CD4-positive, alpha-beta T cell treated with Interleukin-10 for 1 hour (primary cell): ENCODE measurements around the gene PLA2G4A.

Experiments
- DNase-seq: peaks from one replicate; pipeline ENCODE4 v3.0.0-alpha.2; 2020

The PLA2G4A gene

GRCh38 chr1:186923486-186923885, 94.7 kb downstream of the PLA2G4A start:
- no peak for DNase-seq

DNA sequence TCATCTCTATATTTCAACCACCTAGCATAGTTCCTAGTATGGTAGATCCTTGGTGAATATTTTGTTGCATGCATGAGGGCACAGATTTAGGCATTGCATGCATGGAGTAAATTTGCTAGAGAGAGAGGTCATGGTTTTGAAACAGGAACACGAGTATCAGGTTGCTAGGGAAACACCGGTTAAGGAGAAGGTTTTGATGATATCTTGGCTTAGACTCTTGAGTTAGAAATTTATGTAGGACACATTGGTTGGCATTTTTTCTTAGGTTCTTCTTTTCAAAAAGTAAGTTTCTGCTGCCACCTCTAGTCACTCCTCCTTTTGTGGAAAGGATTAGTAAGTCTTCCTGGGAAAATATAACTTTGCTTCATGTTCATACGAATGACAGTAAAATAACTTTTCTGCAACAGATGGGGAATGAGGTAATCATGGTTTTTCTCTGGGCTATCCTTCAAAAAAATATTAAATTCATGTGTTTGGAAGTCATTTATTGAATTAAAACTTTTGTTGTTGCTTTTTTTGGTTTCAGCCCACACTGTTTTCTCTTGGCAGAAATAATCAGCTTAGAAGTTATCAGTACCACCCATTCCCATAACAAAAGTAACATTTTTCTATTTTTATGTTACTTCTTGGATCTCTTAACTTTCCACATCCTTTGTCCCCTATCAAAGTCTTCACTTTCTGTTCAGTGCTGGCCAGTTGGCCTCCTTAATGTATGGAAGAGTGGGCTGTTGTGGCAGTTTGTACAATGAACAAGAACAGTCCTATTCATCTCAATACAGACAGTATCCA, 97.3 kb downstream of the PLA2G4A start:
- DNase-seq, result no peak

- DNase-seq, result no peak
Measured at GRCh38 chr1:186927884-186928283, 99.1 kb downstream of the PLA2G4A start.

GRCh38 chr1:186930238-186930637, 101.5 kb downstream of the PLA2G4A start:
- no peak for DNase-seq

DNA sequence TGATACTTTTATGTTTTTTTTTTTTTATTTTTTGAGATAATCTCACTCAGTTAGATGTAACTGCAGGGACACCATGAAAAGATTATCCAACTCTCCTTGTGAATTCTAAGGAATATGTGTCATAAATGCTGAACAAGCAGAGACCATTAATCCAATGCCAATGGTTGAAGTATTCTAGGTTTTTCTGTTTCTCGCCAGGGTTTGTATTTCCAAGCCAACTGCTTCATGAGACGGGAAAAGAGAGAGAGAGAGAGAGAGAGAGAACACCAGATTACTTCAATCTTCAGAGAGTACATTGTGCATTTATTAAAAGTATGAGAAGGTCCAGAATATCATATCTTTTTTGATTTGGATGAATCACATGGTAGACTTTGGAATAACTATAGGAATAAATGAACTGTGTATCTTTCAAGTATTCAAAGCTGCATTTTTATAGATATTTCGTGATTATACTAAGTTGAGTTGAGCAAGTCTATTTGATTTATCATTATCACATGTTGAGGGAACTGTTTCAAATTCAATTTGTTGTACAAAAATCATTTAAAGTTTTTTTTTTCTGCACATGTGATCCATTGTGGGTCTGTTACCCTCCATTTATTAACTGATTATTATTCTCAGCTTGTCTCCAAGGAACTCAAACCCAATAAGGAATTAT, 108.4 kb downstream of the PLA2G4A start:
- DNase-seq, result no peak

DNA sequence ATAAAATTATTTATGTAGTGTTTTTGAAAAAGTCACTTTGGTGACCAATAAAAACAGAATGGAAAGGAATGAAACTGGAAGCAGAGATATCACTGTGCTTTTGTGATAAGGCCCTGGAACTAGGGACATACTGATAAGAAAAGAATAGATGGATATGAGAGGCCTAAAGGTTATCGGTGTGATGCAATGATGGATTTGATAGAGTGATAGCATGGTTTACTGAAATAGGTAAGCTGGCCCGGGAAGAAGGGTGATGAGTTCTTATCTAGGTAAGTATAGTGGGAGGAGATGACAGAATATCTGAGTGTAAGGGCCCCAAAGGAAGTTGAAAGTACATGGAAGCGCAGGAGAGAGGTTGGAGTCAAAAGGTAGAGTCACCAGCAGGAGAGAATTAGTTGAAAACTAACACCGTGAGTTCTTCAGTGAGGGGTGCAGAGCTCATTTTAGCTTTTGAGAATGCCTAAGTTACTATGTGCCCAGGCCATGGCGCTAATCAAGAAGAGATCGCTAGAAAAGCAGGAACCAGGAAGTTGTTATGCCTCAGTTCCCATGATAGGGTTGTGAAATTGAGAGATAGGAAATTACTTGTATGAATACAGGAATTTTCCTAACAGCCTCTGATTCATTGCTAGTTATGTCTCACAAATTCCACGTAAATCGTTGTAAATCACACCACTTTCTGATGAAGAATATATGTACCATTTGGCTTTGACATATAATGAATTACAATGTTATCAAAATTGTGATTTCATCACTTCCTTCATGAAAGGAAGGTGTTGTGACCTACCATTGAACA, 115.3 kb downstream of the PLA2G4A start:
- no peak for DNase-seq

DNA sequence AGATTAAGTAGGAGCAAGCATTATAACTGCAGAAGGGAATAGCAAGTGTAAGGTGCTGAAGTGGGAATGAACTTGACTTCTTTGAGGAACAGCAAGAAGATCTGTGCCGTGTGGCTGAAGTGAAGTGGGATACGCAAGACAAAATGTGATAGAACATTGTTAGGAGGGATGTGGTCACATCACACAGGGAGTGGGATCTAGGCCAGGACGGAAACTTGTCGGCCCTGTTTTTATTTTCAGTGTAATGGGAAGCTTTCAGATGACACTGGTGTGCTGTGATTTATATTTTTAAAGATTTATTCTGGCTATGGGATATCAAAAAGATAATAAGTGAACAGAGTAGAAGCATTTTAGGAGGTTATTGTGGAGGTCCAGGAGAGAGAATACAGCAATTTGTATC, 116.4 kb downstream of the PLA2G4A start:
- DNase-seq, result no peak

- DNase-seq, result no peak
Measured at GRCh38 chr1:186948535-186948934, 119.8 kb downstream of the PLA2G4A start.

GRCh38 chr1:186949173-186949572, 120.4 kb downstream of the PLA2G4A start:
- DNase-seq, result no peak

DNA sequence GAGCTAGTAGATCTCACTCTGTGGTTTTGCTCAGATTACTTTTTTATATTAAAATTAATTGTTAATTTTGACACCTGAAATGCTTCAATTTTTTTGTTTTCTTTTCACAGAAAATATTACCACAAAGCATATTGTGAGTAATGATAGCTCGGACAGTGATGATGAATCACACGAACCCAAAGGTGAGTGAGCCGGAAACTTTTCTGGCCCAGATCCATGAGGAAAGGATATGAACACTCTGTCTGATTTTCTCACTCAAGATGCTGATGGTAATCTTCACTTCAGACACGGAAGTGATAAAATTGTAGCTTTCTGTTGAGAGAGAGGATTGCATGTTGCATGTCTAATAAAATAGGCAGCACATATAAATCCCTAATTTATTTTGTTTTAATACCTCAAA, 121.8 kb downstream of the PLA2G4A start:
- no peak for DNase-seq

- no peak for DNase-seq
Measured at GRCh38 chr1:186953876-186954275, 125.1 kb downstream of the PLA2G4A start.

GRCh38 chr1:186957314-186957713, 128.6 kb downstream of the PLA2G4A start:
- DNase-seq, result no peak

- no peak for DNase-seq
Measured at GRCh38 chr1:186958520-186958919, 129.8 kb downstream of the PLA2G4A start.

DNA sequence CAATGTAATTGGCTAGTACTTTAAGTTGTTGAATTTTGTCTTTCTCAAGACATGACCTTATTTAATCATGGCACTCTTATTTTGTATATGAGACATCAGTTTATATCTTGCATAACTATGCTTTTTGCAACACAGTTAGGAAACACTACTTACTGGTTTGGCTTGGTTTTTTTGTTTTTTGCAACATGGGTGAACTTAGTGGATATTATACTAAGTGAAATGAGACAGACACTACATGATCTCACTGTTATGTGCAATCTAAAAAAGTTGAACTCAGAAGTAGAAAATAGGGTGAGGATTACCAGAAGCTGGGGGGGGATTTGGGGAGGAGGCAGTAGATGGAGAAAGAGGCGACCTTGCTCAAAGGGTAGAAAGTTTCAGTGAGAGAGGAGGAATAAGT, 132.1 kb downstream of the PLA2G4A start:
- no peak for DNase-seq

- no peak for DNase-seq
Measured at GRCh38 chr1:186965847-186966246, 137.1 kb downstream of the PLA2G4A start.

DNA sequence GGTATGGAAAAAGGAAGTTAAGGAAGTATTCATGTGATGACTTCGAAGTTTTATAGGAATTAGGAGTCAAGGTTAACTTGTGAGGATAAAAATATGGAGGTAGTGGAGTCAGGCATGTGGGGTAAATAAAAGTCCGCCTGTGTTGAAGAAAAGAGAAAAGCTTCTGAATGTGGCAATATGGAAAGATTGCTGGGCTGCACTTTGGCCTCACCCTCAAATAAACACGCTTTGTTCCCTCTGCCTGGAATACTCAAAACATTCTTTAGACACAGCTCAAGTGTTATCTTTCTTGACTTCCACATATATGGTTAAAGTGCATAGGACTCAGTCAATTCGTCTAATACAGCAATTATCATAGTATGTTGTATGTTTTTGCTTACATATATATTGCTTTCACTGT, 137.7 kb downstream of the PLA2G4A start:
- no peak for DNase-seq

GRCh38 chr1:186967656-186968394, 139.1 kb downstream of the PLA2G4A start:
- DNase-seq, result no peak

DNA sequence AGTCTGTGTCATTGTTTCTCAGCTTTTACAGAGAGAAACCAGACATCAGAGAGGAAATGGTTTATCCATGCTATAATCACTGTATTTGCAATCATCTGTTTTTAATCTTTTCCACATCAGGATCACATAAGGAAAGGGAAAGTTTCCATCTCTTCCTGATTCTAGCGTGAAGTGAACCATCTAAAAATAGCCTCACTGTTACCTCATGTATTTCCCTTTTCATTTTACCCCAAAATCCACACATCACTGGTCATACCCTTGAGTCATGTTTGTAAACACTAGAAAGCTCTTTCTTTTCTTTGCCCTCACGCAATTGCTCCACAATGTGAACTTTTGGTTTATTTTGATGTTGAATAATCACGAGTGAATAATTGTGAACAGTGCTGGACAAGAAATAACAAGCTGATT, 146.0 kb downstream of the PLA2G4A start:
- no peak for DNase-seq

GRCh38 chr1:186975220-186975619, 146.5 kb downstream of the PLA2G4A start:
- no peak for DNase-seq

DNA sequence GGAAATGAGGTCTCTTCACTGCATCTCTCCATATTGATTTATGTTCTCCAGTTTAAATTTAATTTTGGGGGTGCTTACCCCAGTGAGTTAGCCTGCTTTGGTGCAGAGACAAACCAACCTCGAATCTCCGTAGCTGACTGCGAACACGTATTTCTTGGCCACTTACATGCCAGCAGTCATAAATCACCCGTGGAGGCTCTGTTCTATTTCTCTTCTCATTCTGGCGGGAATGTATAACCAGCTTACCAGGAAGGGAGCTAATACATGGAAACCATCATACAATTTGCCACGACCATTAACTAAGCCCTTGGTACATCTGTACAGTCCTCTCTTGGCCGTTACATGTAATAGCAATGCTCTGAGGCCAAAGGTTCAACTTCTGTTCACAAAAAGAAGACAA, 148.0 kb downstream of the PLA2G4A start:
- DNase-seq, result no peak

GRCh38 chr1:186977266-186977957, 148.7 kb downstream of the PLA2G4A start:
- no peak for DNase-seq
